RWPE1 (cell line): ENCODE data around the gene PON3.

Experiments
- CTCF ChIA-PET: fragments of 350-600 bp; sonication (Branson Sonifier 250); formaldehyde crosslinking; extraction: SDS; loops from one replicate; lab custom pipeline; 2021; lab: Yijun Ruan, JAX
- POLR2A ChIA-PET: fragments of 400-600 bp; formaldehyde crosslinking; extraction: SDS; loops from one replicate; lab custom pipeline; 2020; ENCODE audit warnings: antibody characterized with exemption; ENCODE audit not compliant: low non-redundant PET; lab: Yijun Ruan, JAX
- DNase-seq: peaks from one replicate; pipeline ENCODE4 v3.0.0; 2012; ENCODE audit warnings: low spot score
- H3K27ac ChIP-seq: fragments of 450-650 bp; 2 replicates; pipeline ENCODE4 v1.5.1; 2017
- TF ChIP-seq, protein P1 (sequence below): fragments of 450-650 bp; conservative IDR thresholded peaks from 2 replicates; pipeline ENCODE4 v1.5.1; 2017; ENCODE audit warnings: low read depth, mild to moderate bottlenecking

PON3 gene

DNA sequence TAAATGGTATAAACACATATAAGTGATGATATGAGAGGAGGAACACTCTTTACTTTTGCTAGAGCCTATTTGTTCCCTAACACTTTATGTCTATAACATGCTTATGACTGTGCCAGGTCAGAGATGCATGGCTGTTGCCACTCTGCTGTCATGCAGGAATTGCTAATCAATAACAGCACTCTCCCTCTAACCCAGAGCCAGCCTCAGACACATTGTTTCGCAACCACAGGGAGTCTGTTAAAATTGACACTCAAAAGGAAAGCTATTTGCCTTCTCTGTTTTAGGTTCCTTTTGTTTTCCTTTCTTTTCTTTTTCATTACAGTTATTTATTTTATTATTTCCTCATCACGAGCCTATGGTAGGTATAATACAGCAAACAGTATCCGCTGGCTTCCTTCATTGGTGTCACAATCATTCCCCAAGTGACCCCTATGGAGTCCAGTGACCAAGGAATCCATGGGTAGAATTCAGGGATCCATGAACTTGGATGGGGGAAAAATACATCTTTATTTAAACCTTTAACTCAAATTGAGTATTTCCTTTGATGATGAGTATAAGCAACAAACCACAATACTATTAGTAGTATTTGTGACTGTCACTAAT is 31.8 kb upstream of the PON3 start:
- no peak for DNase-seq
- TF ChIP-seq, protein P1, sequence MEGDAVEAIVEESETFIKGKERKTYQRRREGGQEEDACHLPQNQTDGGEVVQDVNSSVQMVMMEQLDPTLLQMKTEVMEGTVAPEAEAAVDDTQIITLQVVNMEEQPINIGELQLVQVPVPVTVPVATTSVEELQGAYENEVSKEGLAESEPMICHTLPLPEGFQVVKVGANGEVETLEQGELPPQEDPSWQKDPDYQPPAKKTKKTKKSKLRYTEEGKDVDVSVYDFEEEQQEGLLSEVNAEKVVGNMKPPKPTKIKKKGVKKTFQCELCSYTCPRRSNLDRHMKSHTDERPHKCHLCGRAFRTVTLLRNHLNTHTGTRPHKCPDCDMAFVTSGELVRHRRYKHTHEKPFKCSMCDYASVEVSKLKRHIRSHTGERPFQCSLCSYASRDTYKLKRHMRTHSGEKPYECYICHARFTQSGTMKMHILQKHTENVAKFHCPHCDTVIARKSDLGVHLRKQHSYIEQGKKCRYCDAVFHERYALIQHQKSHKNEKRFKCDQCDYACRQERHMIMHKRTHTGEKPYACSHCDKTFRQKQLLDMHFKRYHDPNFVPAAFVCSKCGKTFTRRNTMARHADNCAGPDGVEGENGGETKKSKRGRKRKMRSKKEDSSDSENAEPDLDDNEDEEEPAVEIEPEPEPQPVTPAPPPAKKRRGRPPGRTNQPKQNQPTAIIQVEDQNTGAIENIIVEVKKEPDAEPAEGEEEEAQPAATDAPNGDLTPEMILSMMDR, result no peak
- CTCF ChIA-PET, result interaction anchor here (0.6 kb wide), 1 partner anchor 105 kb away, joined by 3 read pairs; no protein-coding TSS in a partner anchor
- POLR2A ChIA-PET, result interaction anchor here (0.6 kb wide), 1 partner anchor 981 kb away, joined by 4 read pairs; no protein-coding TSS in a partner anchor
- H3K27ac ChIP-seq, result no peak overlapping the region

DNA sequence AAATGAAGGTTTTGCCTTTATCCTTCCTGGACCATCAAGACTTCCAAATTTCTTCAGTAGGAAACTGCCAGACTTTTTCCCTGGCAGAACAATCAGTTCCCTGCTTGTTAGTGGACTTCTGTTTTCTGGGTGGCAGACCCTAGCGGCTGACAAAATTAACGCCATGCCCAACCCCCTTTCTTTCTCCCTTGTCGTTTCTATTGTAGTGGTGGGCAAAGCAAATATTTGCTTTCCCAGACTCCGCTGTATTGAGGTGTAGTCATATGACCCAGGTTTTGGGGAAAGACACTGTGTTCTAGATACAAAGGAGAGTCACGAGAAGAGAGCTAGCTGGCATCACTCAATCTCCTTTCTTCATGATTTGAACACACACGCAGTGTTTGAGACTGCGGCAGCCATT is 31.0 kb upstream of the PON3 start:
- H3K27ac ChIP-seq, result no peak overlapping the region
- CTCF ChIA-PET, result no interaction called here
- POLR2A ChIA-PET, result no interaction called here
- DNase-seq, result no peak
- TF ChIP-seq, protein P1, result no peak

DNA sequence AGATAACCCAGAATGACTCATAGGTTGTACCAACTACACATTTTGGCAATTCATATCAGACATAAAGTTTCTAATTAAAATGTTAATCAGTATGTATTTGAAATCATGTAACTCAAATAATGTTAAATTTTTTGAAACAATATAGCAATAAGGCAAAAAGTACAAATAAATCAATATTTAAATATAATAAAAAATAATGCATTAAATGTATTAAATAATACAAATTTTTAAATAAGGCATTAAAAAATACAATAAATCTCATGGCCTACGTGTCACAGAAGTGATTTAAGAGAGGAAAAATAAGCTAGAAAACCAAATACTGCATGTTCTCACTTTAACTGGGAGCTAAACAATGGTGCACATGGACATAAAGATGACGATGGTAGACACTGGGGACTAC is 29.5 kb upstream of the PON3 start:
- TF ChIP-seq, protein P1, result no peak
- no peak overlapping the region for H3K27ac ChIP-seq
- ChIA-PET CTCF (interaction anchor here (0.6 kb wide), 1 partner anchor 36 kb away, joined by 3 read pairs; no protein-coding TSS in a partner anchor), POLR2A (no interaction called here)
- no peak for DNase-seq

DNA sequence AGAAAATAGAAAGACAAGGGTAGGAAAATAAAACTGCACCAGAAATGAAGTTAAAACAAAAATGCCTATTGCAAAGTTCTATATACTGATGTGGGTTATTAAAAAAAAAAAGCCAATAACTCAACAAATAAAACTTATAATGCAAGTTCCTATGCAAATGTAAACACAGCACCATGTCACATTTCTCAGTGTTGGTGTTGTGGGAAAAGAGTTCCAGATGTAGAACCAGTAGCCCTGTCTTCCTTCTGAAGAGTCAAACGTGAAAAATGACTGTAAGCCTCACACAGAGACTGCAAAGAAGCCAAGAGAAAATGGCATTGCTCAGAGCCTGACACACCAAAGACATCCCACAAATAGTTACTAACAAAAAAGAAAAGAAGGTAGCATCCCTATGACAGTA is 28.5 kb upstream of the PON3 start:
- DNase-seq, result no peak
- TF ChIP-seq, protein P1, result no peak
- no peak overlapping the region for H3K27ac ChIP-seq
- POLR2A ChIA-PET, result no interaction called here
- CTCF ChIA-PET, result no interaction called here

DNA sequence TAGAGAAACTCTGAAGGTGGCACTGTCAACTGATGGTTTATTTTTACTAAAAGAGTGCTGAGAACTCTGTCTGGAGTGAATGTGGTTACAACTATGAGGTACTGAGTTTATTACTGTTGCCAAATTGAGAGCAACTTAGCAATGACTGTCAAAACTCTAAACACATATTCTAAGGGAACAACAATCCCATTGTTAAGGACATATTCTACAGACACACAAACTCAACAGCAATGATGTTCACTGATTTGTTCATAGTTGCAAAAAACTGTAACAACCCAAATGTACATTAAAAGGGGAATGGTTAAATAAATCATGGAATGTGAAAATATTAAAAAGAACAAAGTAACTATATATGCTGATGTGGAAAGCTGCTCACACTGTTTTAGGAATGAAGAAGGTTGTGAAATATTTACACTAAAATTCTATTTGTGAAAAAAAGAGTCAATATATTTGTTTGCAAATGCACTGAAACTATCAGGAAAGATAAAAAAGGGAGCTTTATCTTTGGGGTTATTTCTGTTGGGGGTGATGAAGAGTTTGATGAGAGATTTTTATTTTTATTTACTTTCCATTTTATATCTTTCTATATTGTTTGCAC is 25.8 kb upstream of the PON3 start:
- TF ChIP-seq, protein P1, result no peak
- no peak overlapping the region for H3K27ac ChIP-seq
- ChIA-PET CTCF (interaction anchor here (0.6 kb wide), 1 partner anchor 12 kb away, joined by 4 read pairs; no protein-coding TSS in a partner anchor), POLR2A (no interaction called here)
- DNase-seq, result no peak

DNA sequence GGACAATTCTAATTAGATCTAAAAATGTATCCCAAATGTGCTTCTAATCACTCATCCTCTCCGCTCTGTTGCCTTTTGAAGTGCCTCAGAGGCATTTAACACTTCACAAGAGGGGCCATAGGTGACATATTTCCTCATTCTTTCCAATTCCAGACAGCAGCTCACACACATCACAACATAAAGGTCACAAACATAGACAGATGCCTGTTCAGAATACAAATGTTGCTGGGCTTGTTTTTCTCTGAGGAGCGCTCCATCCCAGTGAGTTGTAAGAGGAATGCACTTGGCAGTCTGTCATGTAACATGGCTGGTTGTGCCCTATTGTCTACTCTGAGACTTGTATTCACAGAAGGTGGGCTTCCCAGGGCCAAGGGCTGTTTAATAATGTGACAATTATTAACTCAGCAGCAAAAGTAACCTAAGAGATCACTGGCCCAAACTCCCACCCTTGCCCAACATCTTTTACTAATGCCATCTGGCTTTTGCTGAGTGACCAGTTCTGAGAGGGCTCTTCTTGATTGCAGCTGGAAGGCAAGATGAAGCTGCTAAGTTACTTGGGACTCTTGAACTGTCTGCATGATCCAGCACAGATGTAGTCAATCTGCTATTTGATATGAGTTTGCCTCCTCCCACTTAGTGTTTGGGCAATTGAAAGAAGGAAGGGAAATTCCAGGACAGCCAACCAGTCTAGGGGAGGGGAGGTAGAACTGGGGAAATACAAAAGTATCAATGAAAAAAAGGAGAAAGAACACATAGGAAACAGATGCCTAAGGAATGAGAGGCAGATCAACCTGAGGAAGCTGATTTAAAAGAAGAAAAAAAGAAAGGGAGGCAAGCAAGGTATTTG is 25.0 kb upstream of the PON3 start:
- DNase-seq, result no peak
- ChIA-PET CTCF (no interaction called here), POLR2A (no interaction called here)
- H3K27ac ChIP-seq, result no peak overlapping the region
- TF ChIP-seq, protein P1, result no peak
